ENCODE results near the gene CCDC15.

CCDC15 gene

GRCh38 chr11:124953753-124954589 is at the start of gene CCDC15:
CCDC15 (plus strand) TSS chr11:124954202; CDS start chr11:124954733, 531 bp downstream.
- DNase-seq, result peak; percentile 99

GRCh38 chr11:124915541-124916369 is 38.2 kb upstream of the CCDC15 start:
- no peak for DNase-seq

- DNase-seq, result no peak
Observed at GRCh38 chr11:124916370-124916710, 37.7 kb upstream of the CCDC15 start.

- no peak for DNase-seq
Observed at GRCh38 chr11:124917115-124917637, 36.8 kb upstream of the CCDC15 start.

- no peak for DNase-seq
Observed at GRCh38 chr11:124918950-124919349, 35.1 kb upstream of the CCDC15 start, which contains the start of gene HEPN1. HEPN1 (plus strand) TSS chr11:124919250.

GRCh38 chr11:124919898-124920297 is 34.1 kb upstream of the CCDC15 start:
- DNase-seq, result no peak

- no peak for DNase-seq
Observed at GRCh38 chr11:124920356-124920755, 33.6 kb upstream of the CCDC15 start.

GRCh38 chr11:124920870-124921609 is 33.0 kb upstream of the CCDC15 start:
- DNase-seq, result peak; percentile 93

GRCh38 chr11:124922831-124923230 is 31.2 kb upstream of the CCDC15 start:
- DNase-seq, result no peak

- no peak for DNase-seq
Observed at GRCh38 chr11:124923296-124923695, 30.7 kb upstream of the CCDC15 start.

GRCh38 chr11:124928942-124929665 is 24.9 kb upstream of the CCDC15 start:
- no peak for DNase-seq

- DNase-seq, result no peak
Observed at GRCh38 chr11:124930799-124931198, 23.2 kb upstream of the CCDC15 start.

- no peak for DNase-seq
Observed at GRCh38 chr11:124934862-124935547, 19.0 kb upstream of the CCDC15 start.

- DNase-seq, result no peak
Observed at GRCh38 chr11:124935548-124936514, 18.2 kb upstream of the CCDC15 start, which contains the start of gene HEPACAM. HEPACAM (minus strand) TSS chr11:124936047; CDS start chr11:124936006, 41 bp downstream.

- DNase-seq, result no peak
Observed at GRCh38 chr11:124937336-124937935, 16.6 kb upstream of the CCDC15 start.

- DNase-seq, result no peak
Observed at GRCh38 chr11:124938206-124938765, 15.7 kb upstream of the CCDC15 start.

GRCh38 chr11:124938970-124939369 is 15.0 kb upstream of the CCDC15 start:
- no peak for DNase-seq

- no peak for DNase-seq
Observed at GRCh38 chr11:124941703-124942102, 12.3 kb upstream of the CCDC15 start.

GRCh38 chr11:124942466-124943253 is 11.3 kb upstream of the CCDC15 start:
- DNase-seq, result no peak
